Erythroblast (primary cell): ENCODE measurements around the gene BST2.

ENCODE experiments used
- DNase-seq, 2 experiments: peaks; one replicate each; lab custom pipeline; 2025; lab: John Stamatoyannopoulos, UW
- GATA1 ChIP-seq: IDR thresholded peaks from 2 replicates; pipeline ENCODE4 v1.6.1; 2011; ENCODE audit warnings: low read depth, mild to moderate bottlenecking, control low read depth, low read length, moderate library complexity
- POLR2A ChIP-seq: IDR thresholded peaks from 2 replicates; pipeline ENCODE4 v1.6.1; 2011; ENCODE audit warnings: mild to moderate bottlenecking, low read length

The BST2 gene

GRCh38 chr19:17357078-17357666, 48.3 kb downstream of the BST2 start:
- no peak for TF ChIP-seq POLR2A
- TF ChIP-seq GATA1 = no peak
- no peak for DNase-seq

GRCh38 chr19:17353386-17353785, 52.0 kb downstream of the BST2 start:
- TF ChIP-seq GATA1 (no peak), POLR2A (no peak)
- no peak for DNase-seq
